ENCODE data around the gene EIF2AK2.
A peak's percentile ranks its signal among the peaks of the same experiment; 100 is the strongest.

EIF2AK2 gene

DNA sequence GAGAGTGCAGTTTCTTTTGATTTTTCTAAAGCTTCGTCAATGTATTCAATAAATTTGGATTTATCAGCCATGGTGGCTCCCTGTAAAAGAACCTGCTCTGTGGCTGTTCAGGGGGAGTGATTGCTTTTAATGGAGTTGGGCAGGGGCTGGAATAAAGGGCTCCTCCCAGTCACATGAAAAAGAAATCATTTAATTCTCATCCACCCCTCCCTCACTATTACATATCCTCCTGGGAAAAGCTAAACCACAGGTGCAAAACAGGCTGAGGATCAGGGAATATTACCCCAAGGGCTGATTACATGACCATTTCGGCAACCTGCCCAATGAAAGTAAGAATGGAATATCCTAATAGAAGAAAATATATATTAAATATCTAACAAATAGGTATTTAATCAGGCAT, 31.8 kb upstream of the EIF2AK2 start, which contains the start of gene SULT6B1:
SULT6B1 (minus strand) TSS at position 101 of the 400 bp plus-strand sequence; CDS start at position 71, 30 bp downstream.
- Mint-ChIP-seq H3K27ac (no peak within 1 kb of the TSS), H3K27me3 (no peaks in the 10 kb centered on the region), H3K9me3 (no peaks in the 10 kb centered on the region), H3K4me3 (no peak within 1 kb of the TSS), H3K4me1 (no peaks in the 10 kb centered on the region), H3K36me3 (no peaks in the 10 kb centered on the region)
- ATAC-seq, result no peak

- H3K27ac Mint-ChIP-seq, result no peak overlapping the region
- no peak for ATAC-seq
- peaks cover 29% of the 10 kb centered on the region for H3K27me3 Mint-ChIP-seq
- no peaks in the 10 kb centered on the region for H3K9me3 Mint-ChIP-seq
- H3K4me1 Mint-ChIP-seq, result no peaks in the 10 kb centered on the region
- H3K4me3 Mint-ChIP-seq, result no peak overlapping the region
- H3K36me3 Mint-ChIP-seq, result no peaks in the 10 kb centered on the region
These were observed 25.2 kb upstream of the EIF2AK2 start for GRCh38 chr2:37181726-37182684.

GRCh38 chr2:37180640-37181039, 23.9 kb upstream of the EIF2AK2 start:
- no peaks in the 10 kb centered on the region for H3K9me3 Mint-ChIP-seq
- peaks cover 29% of the 10 kb centered on the region for H3K27me3 Mint-ChIP-seq
- H3K4me3 Mint-ChIP-seq, result no peak overlapping the region

GRCh38 chr2:37180006-37180639, 23.3 kb upstream of the EIF2AK2 start:
- Mint-ChIP-seq H3K27me3 (peaks cover 29% of the 10 kb centered on the region), H3K4me1 (no peaks in the 10 kb centered on the region), H3K4me3 (no peak overlapping the region), H3K36me3 (no peaks in the 10 kb centered on the region), H3K27ac (no peak overlapping the region), H3K9me3 (no peaks in the 10 kb centered on the region)
- no peak for ATAC-seq

More at GRCh38 chr2:37180640-37181039, 23.9 kb upstream of the EIF2AK2 start:
- H3K27ac Mint-ChIP-seq, result no peak overlapping the region
- H3K4me1 Mint-ChIP-seq, result no peaks in the 10 kb centered on the region
- H3K36me3 Mint-ChIP-seq, result no peaks in the 10 kb centered on the region
- ATAC-seq, result no peak

GRCh38 chr2:37173741-37174140, 17.0 kb upstream of the EIF2AK2 start:
- no peak for ATAC-seq
- no peaks in the 10 kb centered on the region for H3K4me1 Mint-ChIP-seq

GRCh38 chr2:37171624-37171950, 14.8 kb upstream of the EIF2AK2 start:
- no peak overlapping the region for H3K4me3 Mint-ChIP-seq
- no peaks in the 10 kb centered on the region for H3K27me3 Mint-ChIP-seq
- H3K4me1 Mint-ChIP-seq, result peaks cover 2% of the 10 kb centered on the region
- no peak for ATAC-seq
- no peak overlapping the region for H3K27ac Mint-ChIP-seq
- H3K36me3 Mint-ChIP-seq, result peaks cover 1% of the 10 kb centered on the region
- peaks cover under 1% of the 10 kb centered on the region for H3K9me3 Mint-ChIP-seq

More at GRCh38 chr2:37173741-37174140, 17.0 kb upstream of the EIF2AK2 start:
- Mint-ChIP-seq H3K36me3 (no peaks in the 10 kb centered on the region), H3K27ac (no peak overlapping the region), H3K27me3 (no peaks in the 10 kb centered on the region), H3K9me3 (no peaks in the 10 kb centered on the region), H3K4me3 (no peak overlapping the region)

GRCh38 chr2:37168217-37168981, 11.6 kb upstream of the EIF2AK2 start:
- Mint-ChIP-seq H3K4me3 (no peak overlapping the region), H3K9me3 (peaks cover 15% of the 10 kb centered on the region), H3K36me3 (peaks cover 11% of the 10 kb centered on the region), H3K27me3 (no peaks in the 10 kb centered on the region), H3K27ac (no peak overlapping the region), H3K4me1 (peaks cover 6% of the 10 kb centered on the region)
- peak; percentile 59 for ATAC-seq

DNA sequence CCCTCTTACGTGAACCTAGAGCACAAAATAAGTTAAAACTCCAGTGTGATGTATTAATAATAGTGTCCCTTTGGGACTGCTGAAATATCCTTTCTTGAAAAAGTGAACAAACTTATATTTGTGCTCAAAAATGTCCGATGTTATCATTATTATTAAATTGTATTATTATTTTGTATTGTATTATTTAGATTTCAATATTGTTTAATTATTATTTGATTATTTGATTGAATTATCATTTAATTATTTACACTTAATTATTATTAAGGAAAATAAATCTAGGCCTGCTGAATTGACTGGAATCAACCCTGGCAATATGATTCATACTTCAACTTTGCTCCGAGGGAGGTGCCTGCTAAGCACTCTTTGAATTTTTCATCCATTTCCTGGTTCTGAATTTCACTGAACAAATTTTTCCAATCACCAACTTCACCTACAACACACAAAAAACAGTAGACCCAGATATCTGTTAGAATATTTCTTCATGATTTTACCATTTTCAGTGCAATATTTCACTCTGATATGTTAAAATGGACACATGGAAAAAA, 10.9 kb upstream of the EIF2AK2 start:
- Mint-ChIP-seq H3K4me1 (peaks cover 6% of the 10 kb centered on the region), H3K27me3 (no peaks in the 10 kb centered on the region), H3K27ac (no peak overlapping the region), H3K36me3 (peaks cover 11% of the 10 kb centered on the region), H3K9me3 (peaks cover 15% of the 10 kb centered on the region), H3K4me3 (no peak overlapping the region)
- no peak for ATAC-seq

- Mint-ChIP-seq H3K4me1 (peaks cover 6% of the 10 kb centered on the region), H3K9me3 (peaks cover 15% of the 10 kb centered on the region), H3K27ac (no peak overlapping the region), H3K4me3 (no peak overlapping the region), H3K36me3 (peaks cover 11% of the 10 kb centered on the region), H3K27me3 (no peaks in the 10 kb centered on the region)
- ATAC-seq, result no peak
These were observed 8.0 kb upstream of the EIF2AK2 start for GRCh38 chr2:37164757-37165156.

DNA sequence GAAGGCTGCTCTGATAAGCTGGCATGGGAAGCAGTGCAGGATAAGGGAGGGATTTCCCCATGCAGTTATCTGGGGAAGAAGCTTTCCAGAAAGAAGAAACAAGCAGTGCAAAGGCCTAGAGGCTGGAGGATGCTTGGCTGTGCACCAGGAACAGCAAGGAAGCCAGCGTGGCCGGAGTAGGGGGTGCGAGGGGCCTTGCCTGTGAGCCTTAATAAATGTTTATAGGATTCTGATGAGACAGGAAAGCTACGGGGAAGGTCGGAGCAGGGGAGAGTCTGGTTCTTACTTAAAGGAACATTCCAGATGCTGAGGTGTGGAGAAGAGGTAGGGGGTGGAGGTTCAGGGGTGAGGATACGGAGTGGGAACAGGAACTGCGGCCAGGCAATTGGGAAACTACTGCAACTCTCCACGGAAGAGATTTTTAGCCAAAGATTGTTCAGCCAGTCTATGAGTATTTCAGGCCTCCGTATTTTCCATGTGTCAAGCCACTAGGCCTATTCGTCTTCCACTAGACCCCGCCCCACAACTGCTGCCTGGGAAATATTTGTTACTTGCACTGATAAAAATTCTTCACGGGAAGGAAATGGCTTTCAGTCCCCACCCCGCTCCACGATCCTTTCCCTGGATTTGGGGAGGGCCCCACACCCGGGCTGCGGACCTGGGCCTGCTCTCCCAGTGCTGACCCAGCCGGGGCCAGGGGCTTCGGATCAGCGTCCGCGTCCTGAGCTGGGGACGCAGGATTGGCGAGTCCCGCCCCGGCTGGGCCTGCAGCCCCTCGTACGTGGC, 516 bp downstream of the EIF2AK2 start:
- Mint-ChIP-seq H3K4me1 (peaks cover 43% of the 10 kb centered on the region), H3K27me3 (no peaks in the 10 kb centered on the region), H3K4me3 (peak overlapping the region; percentile 84), H3K36me3 (peaks cover 27% of the 10 kb centered on the region), H3K27ac (peak overlapping the region; percentile 86), H3K9me3 (peaks cover 4% of the 10 kb centered on the region)
- peak; percentile 34 for ATAC-seq

DNA sequence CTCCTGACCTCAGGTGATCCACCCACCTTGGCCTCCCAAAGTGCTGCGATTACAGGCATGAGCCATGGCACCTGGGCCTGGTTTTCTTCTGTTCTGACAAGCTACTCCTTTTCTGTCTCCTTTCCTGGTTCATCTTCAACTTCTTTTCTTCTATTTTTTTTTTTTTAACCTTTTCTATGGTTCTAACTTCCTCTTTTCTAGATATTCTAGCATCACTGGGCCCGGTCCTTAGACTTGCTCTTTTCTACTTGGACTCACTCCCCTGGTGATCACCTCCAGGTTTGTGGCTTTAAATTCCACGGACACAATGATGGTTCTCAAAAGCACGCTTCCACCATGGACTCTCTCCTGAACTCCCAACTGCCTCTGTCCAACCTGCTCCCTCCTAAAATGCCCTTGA, 2.0 kb downstream of the EIF2AK2 start:
- Mint-ChIP-seq H3K27ac (peak overlapping the region; percentile 86), H3K27me3 (no peaks in the 10 kb centered on the region), H3K36me3 (peaks cover 27% of the 10 kb centered on the region), H3K4me3 (peak overlapping the region; percentile 84), H3K9me3 (peaks cover 4% of the 10 kb centered on the region), H3K4me1 (peaks cover 46% of the 10 kb centered on the region)
- ATAC-seq, result peak; percentile 54

DNA sequence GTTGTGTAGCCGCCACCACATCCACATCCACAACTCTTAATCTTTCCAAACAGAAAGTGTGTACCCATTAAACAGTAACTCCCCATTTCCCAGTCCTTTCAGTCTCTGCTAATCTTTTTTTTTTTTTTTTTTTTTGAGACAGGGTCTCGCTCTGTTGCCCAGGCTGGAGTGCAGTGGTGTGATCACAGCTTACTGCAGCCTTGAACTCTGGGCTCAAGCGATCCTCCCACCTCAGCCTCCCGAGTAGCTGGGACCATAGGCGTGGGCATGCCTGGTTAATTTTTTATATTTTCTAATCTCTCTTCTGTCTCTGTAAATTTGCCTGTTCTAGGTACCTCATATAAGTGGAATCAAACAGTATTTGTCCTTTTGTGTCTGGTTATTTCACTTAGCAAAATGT, 3.6 kb downstream of the EIF2AK2 start:
- Mint-ChIP-seq H3K4me1 (peaks cover 50% of the 10 kb centered on the region), H3K27ac (no peak overlapping the region), H3K9me3 (peaks cover 4% of the 10 kb centered on the region), H3K36me3 (peaks cover 35% of the 10 kb centered on the region), H3K27me3 (no peaks in the 10 kb centered on the region), H3K4me3 (no peak overlapping the region)
- no peak for ATAC-seq

GRCh38 chr2:37149626-37150322, 7.0 kb downstream of the EIF2AK2 start:
- no peak overlapping the region for H3K4me3 Mint-ChIP-seq
- H3K9me3 Mint-ChIP-seq, result peaks cover 4% of the 10 kb centered on the region
- ATAC-seq, result no peak
- H3K27ac Mint-ChIP-seq, result peak overlapping the region; percentile 17
- no peaks in the 10 kb centered on the region for H3K27me3 Mint-ChIP-seq
- H3K4me1 Mint-ChIP-seq, result peaks cover 35% of the 10 kb centered on the region
- H3K36me3 Mint-ChIP-seq, result peaks cover 58% of the 10 kb centered on the region

DNA sequence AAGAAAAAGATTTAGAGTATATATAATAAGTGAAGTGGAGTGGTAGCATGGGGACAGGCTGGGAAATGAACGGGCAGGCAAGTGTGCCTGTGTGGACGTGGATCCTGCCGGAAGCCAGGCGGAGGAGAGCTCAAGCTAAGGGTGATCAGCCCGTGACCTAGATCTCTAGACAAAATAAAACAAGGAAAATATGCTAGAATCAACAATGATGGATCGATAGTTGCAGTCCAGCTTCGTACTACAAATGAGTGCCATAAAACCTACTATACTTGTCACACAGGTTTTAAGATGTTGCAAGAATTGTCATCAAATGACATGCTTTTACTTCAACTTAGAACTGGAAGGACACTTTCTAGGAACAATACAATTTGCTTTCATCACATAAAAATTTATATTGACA, 8.5 kb downstream of the EIF2AK2 start:
- H3K27ac Mint-ChIP-seq, result no peak overlapping the region
- H3K4me1 Mint-ChIP-seq, result peaks cover 25% of the 10 kb centered on the region
- ATAC-seq, result no peak
- H3K9me3 Mint-ChIP-seq, result peaks cover 4% of the 10 kb centered on the region
- H3K4me3 Mint-ChIP-seq, result no peak overlapping the region
- H3K27me3 Mint-ChIP-seq, result no peaks in the 10 kb centered on the region
- H3K36me3 Mint-ChIP-seq, result peaks cover 54% of the 10 kb centered on the region

Measured in stimulated activated memory B cell treated with anti-CD40 and anti-IgM and Interleukin-4, amounts not matched to agents 10 μg/mL and 1 μg/mL and 100 μg/mL, for 72 hours (primary cell).